ENCODE data around the gene RANBP3. TPM values are rescaled to one million over a fixed set of nuclear protein-coding genes. Genes with fewer than 3 reads are reported as not detected.

RANBP3 gene
- total RNA-seq, 3 donors from 2014 or later = 54.4 to 66.2 (median 64.9) TPM

- H3K36me3 ChIP-seq = peaks cover 7% of the 10 kb centered on the region
- no peaks in the 10 kb centered on the region for H3K27me3 ChIP-seq
- H3K4me3 ChIP-seq = no peak overlapping the region
- intact Hi-C loops (cut with DNase I; ENCODE audit: low total_unique reads) = no loop called here
- TF ChIP-seq POLR2A (IDR thresholded peaks at IDR 0.05) (no peak), CTCF (IDR thresholded peaks at IDR 0.05) (no peak), POLR2AphosphoS5 (IDR thresholded peaks at IDR 0.05) (no peak)
- no peaks in the 10 kb centered on the region for H3K9me3 ChIP-seq
- no peak overlapping the region for H3K27ac ChIP-seq
- no peaks in the 10 kb centered on the region for H3K4me1 ChIP-seq
- peak in 1 of 2 donors; percentile 39 for DNase-seq (ENCODE audit: low spot score in 2 of 2)
Measured at GRCh38 chr19:5921516-5922160, 56.3 kb downstream of the RANBP3 start.

DNA sequence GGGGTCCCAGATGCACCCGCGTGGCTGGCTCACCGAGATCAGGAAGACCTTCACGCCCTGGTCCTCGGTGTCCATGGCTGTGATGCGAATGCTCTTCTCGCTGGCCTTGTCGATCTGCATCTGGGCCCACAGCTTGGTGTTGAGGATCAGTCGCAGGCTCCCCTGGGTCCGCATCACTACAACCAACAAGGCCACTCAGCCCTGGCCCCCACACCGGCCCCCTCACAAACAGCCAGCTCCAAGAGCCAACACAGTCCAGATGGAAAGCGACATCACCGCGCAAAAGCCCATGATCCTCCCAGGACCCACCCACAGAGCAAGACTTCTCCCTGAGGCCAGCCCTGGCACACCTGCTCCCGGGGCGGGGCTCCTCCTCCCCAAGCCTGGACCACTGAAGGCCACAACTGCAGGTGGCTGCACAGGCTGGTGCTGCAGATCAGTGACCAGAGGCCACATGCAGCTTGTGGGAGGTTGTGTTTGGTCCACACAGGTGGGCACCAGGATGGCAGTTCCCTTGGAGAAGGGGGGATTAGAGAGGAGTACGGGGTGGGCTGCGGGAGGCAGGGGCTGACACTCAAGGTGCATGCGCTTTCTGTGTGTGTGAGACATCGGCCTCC, 59.4 kb downstream of the RANBP3 start:
- Histone ChIP-seq H3K4me1 (peaks cover 12 to 17% of the 10 kb centered on the region in 2 donors), H3K27ac (no peak overlapping the region), H3K36me3 (peaks cover 7% of the 10 kb centered on the region), H3K27me3 (no peaks in the 10 kb centered on the region), H3K9me3 (no peaks in the 10 kb centered on the region), H3K4me3 (no peak overlapping the region)
- intact Hi-C loops (cut with DNase I; ENCODE audit: low total_unique reads) = no loop called here
- no peak for DNase-seq (ENCODE audit: low spot score in 2 of 2)
- no peak for TF ChIP-seq POLR2A (IDR thresholded peaks at IDR 0.05)
- no peak for TF ChIP-seq CTCF (IDR thresholded peaks at IDR 0.05)
- no peak for TF ChIP-seq POLR2AphosphoS5 (IDR thresholded peaks at IDR 0.05)

DNA sequence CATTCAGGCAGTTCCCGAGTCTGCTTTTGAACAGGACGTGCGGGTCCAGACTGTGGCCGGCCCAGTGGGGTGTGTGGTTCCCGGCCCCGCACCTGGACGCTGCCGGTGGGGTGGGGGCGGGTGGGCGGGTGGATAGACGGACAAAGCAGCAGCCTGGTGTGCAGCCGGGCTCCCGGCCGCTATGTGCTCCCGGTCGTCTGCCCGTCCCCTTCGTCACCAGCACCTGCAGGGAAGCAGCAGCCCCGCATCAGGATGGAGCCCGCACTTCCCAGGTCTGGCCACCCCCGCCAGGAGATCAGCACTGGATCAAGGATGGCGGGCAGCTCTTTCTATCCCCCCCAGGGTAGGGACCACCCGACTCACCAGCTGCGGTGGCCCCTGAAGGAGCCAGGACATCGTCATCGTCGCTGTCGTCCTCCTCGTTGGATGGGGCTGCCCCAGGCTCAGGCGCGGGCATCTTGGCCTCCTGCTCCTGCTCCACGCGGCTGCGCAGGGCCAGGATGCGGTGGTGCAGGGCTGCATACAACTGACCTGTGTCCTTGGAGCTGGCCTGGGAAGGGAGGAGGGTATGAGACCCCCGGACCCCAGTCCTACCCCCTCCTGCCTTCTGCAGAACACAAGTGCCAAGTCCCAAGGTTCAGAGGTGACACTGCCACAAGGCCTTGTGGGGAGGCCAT, 60.4 kb downstream of the RANBP3 start:
- intact Hi-C loops (cut with DNase I; ENCODE audit: low total_unique reads) = no loop called here
- Histone ChIP-seq H3K4me1 (peaks cover 12 to 17% of the 10 kb centered on the region in 2 donors), H3K27me3 (no peaks in the 10 kb centered on the region), H3K27ac (no peak overlapping the region), H3K4me3 (no peak overlapping the region), H3K36me3 (no peaks in the 10 kb centered on the region), H3K9me3 (no peaks in the 10 kb centered on the region)
- TF ChIP-seq POLR2AphosphoS5 (IDR thresholded peaks at IDR 0.05) = no peak
- DNase-seq (ENCODE audit: low spot score in 2 of 2) = no peak

- Histone ChIP-seq H3K27me3 (no peaks in the 10 kb centered on the region), H3K9me3 (no peaks in the 10 kb centered on the region), H3K27ac (peak overlapping the region in 1 of 2 donors; percentile 52), H3K4me3 (no peak overlapping the region), H3K4me1 (peaks cover 12 to 17% of the 10 kb centered on the region in 2 donors), H3K36me3 (no peaks in the 10 kb centered on the region)
- TF ChIP-seq CTCF (IDR thresholded peaks at IDR 0.05) = no peak
- TF ChIP-seq POLR2A (IDR thresholded peaks at IDR 0.05) = no peak
- no peak for TF ChIP-seq POLR2AphosphoS5 (IDR thresholded peaks at IDR 0.05)
- DNase-seq (ENCODE audit: low spot score in 2 of 2) = no peak
- intact Hi-C loops (cut with DNase I; ENCODE audit: low total_unique reads) = no loop called here
Measured at GRCh38 chr19:5916181-5916708, 61.7 kb downstream of the RANBP3 start.

GRCh38 chr19:5915782-5916165, 62.2 kb downstream of the RANBP3 start:
- no peaks in the 10 kb centered on the region for H3K27me3 ChIP-seq
- no peak overlapping the region for H3K4me3 ChIP-seq
- TF ChIP-seq POLR2AphosphoS5 (IDR thresholded peaks at IDR 0.05) (no peak), CTCF (IDR thresholded peaks at IDR 0.05) (no peak), POLR2A (IDR thresholded peaks at IDR 0.05) (no peak)
- intact Hi-C loops (cut with DNase I; ENCODE audit: low total_unique reads) = no loop called here
- H3K36me3 ChIP-seq = no peaks in the 10 kb centered on the region
- no peak for DNase-seq (ENCODE audit: low spot score in 2 of 2)
- H3K9me3 ChIP-seq = no peaks in the 10 kb centered on the region
- H3K27ac ChIP-seq = peak overlapping the region; percentile 52 to 72
- H3K4me1 ChIP-seq = peaks cover 12 to 17% of the 10 kb centered on the region in 2 donors
